Panc1 (cell line): Measurements from ENCODE around the gene GFRA1.

ENCODE experiments used
- POLR2AphosphoS5 ChIP-seq: IDR thresholded peaks from 2 replicates; pipeline ENCODE4 v1.6.1; 2012; ENCODE audit warnings: mild to moderate bottlenecking, low read depth, low read length, moderate library complexity
- SIN3A ChIP-seq: IDR thresholded peaks from 2 replicates; pipeline ENCODE4 v1.6.1; 2012; ENCODE audit warnings: low read depth, mild to moderate bottlenecking, low read length, moderate library complexity, borderline replicate concordance; ENCODE audit not compliant: insufficient read depth
- TF ChIP-seq, protein P1 (sequence below): fragments of 450-650 bp; IDR thresholded peaks from 2 replicates; pipeline ENCODE4 v1.5.1; 2017; ENCODE audit warnings: mild to moderate bottlenecking
- TF ChIP-seq, protein P2 (sequence below), 2 experiments: IDR thresholded peaks; 2 replicates each; pipeline ENCODE4 v1.6.1; 2011 to 2012; ENCODE audit warnings: low read depth in 2 of 2, control low read depth in 1 of 2, low read length in 1 of 2, mild to moderate bottlenecking in 1 of 2, moderate library complexity in 1 of 2; ENCODE audit not compliant: insufficient read depth in 1 of 2

DNA sequence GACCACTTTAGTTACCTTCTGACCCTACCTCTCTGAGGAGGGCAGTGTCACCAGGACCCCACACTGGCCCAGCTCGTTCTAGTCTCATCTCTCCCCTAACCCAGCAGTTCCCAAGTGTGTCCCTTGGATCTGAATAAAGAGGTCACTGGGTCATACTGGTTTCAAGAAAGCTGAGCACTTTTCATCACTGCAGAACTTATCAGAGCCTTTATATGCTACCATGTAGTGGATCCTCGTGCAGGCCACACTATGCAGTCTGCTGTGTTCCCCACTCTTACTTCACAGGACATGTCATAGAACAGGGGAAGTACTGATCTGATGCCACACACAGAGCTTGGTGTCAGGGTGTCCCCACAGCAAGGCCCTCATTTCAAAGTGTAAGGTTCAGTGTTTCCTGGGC, 113.8 kb downstream of the GFRA1 start:
- TF ChIP-seq, protein P1, sequence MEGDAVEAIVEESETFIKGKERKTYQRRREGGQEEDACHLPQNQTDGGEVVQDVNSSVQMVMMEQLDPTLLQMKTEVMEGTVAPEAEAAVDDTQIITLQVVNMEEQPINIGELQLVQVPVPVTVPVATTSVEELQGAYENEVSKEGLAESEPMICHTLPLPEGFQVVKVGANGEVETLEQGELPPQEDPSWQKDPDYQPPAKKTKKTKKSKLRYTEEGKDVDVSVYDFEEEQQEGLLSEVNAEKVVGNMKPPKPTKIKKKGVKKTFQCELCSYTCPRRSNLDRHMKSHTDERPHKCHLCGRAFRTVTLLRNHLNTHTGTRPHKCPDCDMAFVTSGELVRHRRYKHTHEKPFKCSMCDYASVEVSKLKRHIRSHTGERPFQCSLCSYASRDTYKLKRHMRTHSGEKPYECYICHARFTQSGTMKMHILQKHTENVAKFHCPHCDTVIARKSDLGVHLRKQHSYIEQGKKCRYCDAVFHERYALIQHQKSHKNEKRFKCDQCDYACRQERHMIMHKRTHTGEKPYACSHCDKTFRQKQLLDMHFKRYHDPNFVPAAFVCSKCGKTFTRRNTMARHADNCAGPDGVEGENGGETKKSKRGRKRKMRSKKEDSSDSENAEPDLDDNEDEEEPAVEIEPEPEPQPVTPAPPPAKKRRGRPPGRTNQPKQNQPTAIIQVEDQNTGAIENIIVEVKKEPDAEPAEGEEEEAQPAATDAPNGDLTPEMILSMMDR = no peak
- TF ChIP-seq SIN3A (no peak), POLR2AphosphoS5 (no peak)
- TF ChIP-seq, protein P2, sequence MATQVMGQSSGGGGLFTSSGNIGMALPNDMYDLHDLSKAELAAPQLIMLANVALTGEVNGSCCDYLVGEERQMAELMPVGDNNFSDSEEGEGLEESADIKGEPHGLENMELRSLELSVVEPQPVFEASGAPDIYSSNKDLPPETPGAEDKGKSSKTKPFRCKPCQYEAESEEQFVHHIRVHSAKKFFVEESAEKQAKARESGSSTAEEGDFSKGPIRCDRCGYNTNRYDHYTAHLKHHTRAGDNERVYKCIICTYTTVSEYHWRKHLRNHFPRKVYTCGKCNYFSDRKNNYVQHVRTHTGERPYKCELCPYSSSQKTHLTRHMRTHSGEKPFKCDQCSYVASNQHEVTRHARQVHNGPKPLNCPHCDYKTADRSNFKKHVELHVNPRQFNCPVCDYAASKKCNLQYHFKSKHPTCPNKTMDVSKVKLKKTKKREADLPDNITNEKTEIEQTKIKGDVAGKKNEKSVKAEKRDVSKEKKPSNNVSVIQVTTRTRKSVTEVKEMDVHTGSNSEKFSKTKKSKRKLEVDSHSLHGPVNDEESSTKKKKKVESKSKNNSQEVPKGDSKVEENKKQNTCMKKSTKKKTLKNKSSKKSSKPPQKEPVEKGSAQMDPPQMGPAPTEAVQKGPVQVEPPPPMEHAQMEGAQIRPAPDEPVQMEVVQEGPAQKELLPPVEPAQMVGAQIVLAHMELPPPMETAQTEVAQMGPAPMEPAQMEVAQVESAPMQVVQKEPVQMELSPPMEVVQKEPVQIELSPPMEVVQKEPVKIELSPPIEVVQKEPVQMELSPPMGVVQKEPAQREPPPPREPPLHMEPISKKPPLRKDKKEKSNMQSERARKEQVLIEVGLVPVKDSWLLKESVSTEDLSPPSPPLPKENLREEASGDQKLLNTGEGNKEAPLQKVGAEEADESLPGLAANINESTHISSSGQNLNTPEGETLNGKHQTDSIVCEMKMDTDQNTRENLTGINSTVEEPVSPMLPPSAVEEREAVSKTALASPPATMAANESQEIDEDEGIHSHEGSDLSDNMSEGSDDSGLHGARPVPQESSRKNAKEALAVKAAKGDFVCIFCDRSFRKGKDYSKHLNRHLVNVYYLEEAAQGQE (IDR thresholded peaks at IDR 0.05; ENCODE audit: insufficient read depth in 1 of 2, low read depth in 2 of 2, low read length in 1 of 2) = no peak
